H1 (cell line): ENCODE data around the gene GREB1L. TPM values are rescaled to one million over a fixed set of nuclear protein-coding genes. Genes with fewer than 3 reads are reported as not detected.

Experiments used
- CHD7 ChIP-seq: fragments of 300-600 bp; sonication (generic); IDR thresholded peaks from 2 replicates; pipeline ENCODE4 v1.7.1; 2012; ENCODE audit warnings: low read length, moderate library complexity, mild to moderate bottlenecking, inconsistent platforms; ENCODE audit not compliant: insufficient replicate concordance
- FOSL1 ChIP-seq: IDR thresholded peaks from 2 replicates; pipeline ENCODE4 v1.6.1; 2011; ENCODE audit warnings: mild to moderate bottlenecking, low read depth, low read length, moderate library complexity; ENCODE audit not compliant: insufficient read depth
- polyA plus RNA-seq, 7 experiments: library from polyadenylated mRNA; depleted of rRNA in 3 of 7; stranded (reverse) in 5 of 7; unstranded in 2 of 7; fragments of >200 nt in 5 of 7; fragments of 200-250 nt in 2 of 7; gene quantifications; 1 replicate in 5 of 7; 2 replicates in 1 of 7; 4 replicates in 1 of 7; pipeline versions ENCODE4 v1.2.1 to v1.2.3, GENCODE V29; 2011 to 2013; ENCODE audit warnings: missing spikeins in 2 of 7, mixed read lengths in 2 of 7
- total RNA-seq: library from RNA; stranded (reverse); fragmentation: NEBNext Ultra II Directional; extraction: Animal tissue kit (Norgen Biotek cat#: 25700); gene quantifications from 2 replicates; pipeline ENCODE4 v1.2.1, GENCODE V29; 2021

The GREB1L gene
- total and polyA plus RNA-seq, 2 of the 8 experiments (the other 6 are each of a cell fraction or from before 2014, with no cell fraction given) = 0.34 to 1.6 TPM

DNA sequence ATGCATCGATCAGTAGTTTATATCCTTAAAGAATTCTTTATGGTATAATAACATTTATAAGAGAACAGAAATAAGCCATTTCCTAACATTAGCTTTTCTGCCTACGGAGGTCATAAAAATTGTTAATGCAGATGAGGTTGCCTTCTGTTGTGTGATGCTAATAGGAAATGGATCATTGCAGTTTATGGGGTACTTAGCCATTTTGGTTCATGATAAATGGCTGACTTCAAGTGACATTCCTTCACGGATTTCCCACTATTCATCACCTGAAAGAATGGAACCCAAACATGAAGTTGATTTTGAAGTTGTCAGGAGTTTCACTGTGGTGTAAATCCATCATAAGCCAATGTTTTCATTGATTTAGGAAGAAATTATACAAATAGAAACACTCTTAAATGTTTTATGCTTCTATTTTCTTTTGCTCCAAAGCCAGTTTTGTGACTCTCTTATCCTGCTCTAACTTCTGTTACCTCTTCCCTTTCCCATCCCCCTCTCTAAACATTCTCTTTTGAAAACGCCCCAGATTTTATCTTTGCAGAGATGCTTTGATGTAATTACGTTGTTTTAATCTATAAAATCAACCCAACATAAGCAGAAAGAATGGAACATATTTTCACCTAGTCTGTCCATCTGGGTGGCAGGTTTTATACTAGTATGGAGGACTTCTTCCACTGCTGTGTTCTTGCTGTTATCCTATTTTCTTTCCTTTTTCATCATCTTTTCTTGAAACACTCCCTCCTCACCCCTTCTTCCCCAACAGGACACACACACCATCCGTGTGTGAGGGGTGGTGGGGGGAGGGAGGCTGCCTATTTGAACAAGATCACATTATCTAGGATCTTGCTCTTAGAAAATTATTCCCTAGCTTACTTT is 58.2 kb downstream of the GREB1L start (continued):
- TF ChIP-seq CHD7 (no peak), FOSL1 (no peak)
